Parathyroid adenoma (tissue), 2 donors: Measurements from ENCODE around the gene GMEB1.
"Not testable (repeated sequence)": the region's sequence is repeated elsewhere in the genome, so short reads cannot be mapped to it uniquely, and the experiment has no call there.

ENCODE experiments used
- H2AFZ ChIP-seq: fragments of 300-600 bp; sonication (generic); one replicate; pipeline ENCODE4 v1.7.0; 2017; ENCODE audit warnings: antibody characterized with exemption, mild to moderate bottlenecking
- H3K27ac ChIP-seq: fragments of 300-600 bp; sonication (generic); one replicate; pipeline ENCODE4 v1.7.0; 2017
- H3K27me3 ChIP-seq: fragments of 300-600 bp; sonication (generic); one replicate; pipeline ENCODE4 v1.7.0; 2017; ENCODE audit warnings: low read length; ENCODE audit not compliant: control insufficient read depth, insufficient read depth
- H3K36me3 ChIP-seq: fragments of 300-600 bp; sonication (generic); one replicate; pipeline ENCODE4 v1.7.0; 2017; ENCODE audit warnings: low read length; ENCODE audit not compliant: control insufficient read depth, insufficient read depth
- H3K4me1 ChIP-seq: fragments of 300-600 bp; sonication (generic); one replicate; pipeline ENCODE4 v1.7.0; 2017; ENCODE audit warnings: control low read depth
- H3K4me2 ChIP-seq: fragments of 300-600 bp; sonication (generic); one replicate; pipeline ENCODE4 v1.7.0; 2017; ENCODE audit warnings: low read length
- H3K4me3 ChIP-seq: fragments of 300-600 bp; sonication (generic); one replicate; pipeline ENCODE4 v1.7.0; 2017; ENCODE audit warnings: low read depth, low read length
- H3K79me2 ChIP-seq: fragments of 300-600 bp; sonication (generic); one replicate; pipeline ENCODE4 v1.7.0; 2017; ENCODE audit warnings: control low read depth
- H3K9ac ChIP-seq: fragments of 300-600 bp; sonication (generic); one replicate; pipeline ENCODE4 v1.7.0; 2017; ENCODE audit warnings: mild to moderate bottlenecking
- H3K9me3 ChIP-seq: fragments of 300-600 bp; sonication (generic); one replicate; pipeline ENCODE4 v1.7.0; 2017; ENCODE audit warnings: low read length; ENCODE audit not compliant: control insufficient read depth
- CTCF ChIP-seq: fragments of 300-600 bp; sonication (generic); IDR thresholded peaks from one replicate; pipeline ENCODE4 v1.7.0; 2017; ENCODE audit warnings: antibody characterized with exemption, mild to moderate bottlenecking
- donor health status: primary hyperparathyroidism.

The GMEB1 gene

GRCh38 chr1:28648008-28648473, 20.5 kb upstream of the GMEB1 start:
- Histone ChIP-seq H3K4me1 (peaks cover 9% of the 10 kb centered on the region), H2AFZ (peak overlapping the region; percentile 67), H3K9ac (no peak overlapping the region), H3K4me2 (peak overlapping the region; percentile 73), H3K36me3 (no peaks in the 10 kb centered on the region), H3K27me3 (no peaks in the 10 kb centered on the region), H3K9me3 (no peaks in the 10 kb centered on the region), H3K27ac (peak overlapping the region; percentile 99), H3K79me2 (no peaks in the 10 kb centered on the region), H3K4me3 (peak overlapping the region; percentile 68)
- TF ChIP-seq CTCF, result no peak

DNA sequence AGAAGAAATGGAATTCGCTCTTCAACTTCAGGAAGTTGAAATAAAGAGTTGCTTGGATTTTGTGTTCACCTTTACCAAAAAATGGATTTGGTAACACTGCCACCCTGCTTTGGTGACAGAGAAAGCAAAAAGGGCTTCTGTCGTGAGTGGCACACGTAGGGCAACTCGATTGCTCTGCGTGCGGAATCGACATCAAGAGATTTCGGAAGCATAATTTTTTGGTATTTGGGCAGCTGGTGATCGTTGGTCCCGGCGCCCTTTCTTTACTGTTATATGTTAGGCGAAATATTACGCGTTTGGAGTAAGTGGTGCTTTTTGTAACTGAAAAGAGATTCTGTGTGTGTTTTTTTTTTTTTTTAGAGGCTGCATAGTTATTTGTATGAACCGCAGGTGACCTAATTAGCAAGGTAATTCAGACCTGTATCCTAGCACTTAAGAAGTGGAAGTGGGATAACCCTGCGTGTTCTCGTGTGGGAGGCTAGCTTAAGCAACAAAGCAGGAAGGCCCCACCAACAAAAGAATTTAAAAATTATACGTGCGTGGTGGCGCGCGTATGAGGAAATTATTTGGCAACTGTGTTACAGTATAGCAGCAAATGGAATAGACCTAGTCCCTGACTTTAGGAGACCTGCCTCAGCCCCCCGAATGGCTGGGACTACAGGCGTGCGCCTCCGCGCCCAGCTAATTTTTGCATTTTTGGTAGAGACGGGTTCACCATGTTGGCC, 19.9 kb upstream of the GMEB1 start, which contains the start of gene RNU11:
RNU11 (plus strand) TSS at position 127 of the 725 bp plus-strand sequence.
- Histone ChIP-seq H3K9me3 (no peaks in the 10 kb centered on the region), H3K4me3 (peak within 1 kb of the TSS; percentile 68)
- no peak for TF ChIP-seq CTCF

DNA sequence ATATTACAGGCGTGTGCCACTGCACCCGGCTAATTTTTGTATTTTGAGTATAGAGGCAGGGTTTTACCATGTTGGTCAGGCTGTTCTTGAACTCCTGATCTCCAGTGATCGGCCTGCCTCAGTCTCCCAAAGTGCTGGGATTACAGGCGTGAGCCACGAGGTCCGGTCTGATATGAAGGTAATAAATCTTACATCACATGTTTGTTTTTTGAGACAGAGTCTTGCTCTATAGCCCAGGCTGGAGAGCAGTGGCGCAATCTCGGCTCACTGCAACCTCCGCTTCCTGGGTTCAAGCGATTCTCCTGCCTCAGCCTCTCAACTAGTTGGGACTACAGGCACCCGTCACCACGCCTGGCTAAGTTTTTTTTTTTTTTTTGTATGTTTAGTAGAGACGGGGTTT, 15.5 kb upstream of the GMEB1 start:
- not testable (repeated sequence) for H3K4me3 ChIP-seq, H3K36me3 ChIP-seq, H2AFZ ChIP-seq, H3K27ac ChIP-seq, H3K4me2 ChIP-seq, H3K9ac ChIP-seq, H3K79me2 ChIP-seq, H3K9me3 ChIP-seq, H3K27me3 ChIP-seq, H3K4me1 ChIP-seq

More for the DNA sequence above, 19.9 kb upstream of the GMEB1 start, which contains the start of gene RNU11:
- H2AFZ ChIP-seq, result peak within 1 kb of the TSS; percentile 67
- peak within 1 kb of the TSS; percentile 99 for H3K27ac ChIP-seq
- H3K36me3 ChIP-seq, result no peaks in the 10 kb centered on the region
- H3K27me3 ChIP-seq, result no peaks in the 10 kb centered on the region
- H3K4me2 ChIP-seq, result peak within 1 kb of the TSS; percentile 73
- H3K9ac ChIP-seq, result no peak within 1 kb of the TSS
- peaks cover 7% of the 10 kb centered on the region for H3K4me1 ChIP-seq
- no peaks in the 10 kb centered on the region for H3K79me2 ChIP-seq

GRCh38 chr1:28653870-28654269, 14.7 kb upstream of the GMEB1 start:
- not testable (repeated sequence) for H3K4me2 ChIP-seq, H3K9me3 ChIP-seq, H3K79me2 ChIP-seq, H3K9ac ChIP-seq, H3K27ac ChIP-seq, H3K4me1 ChIP-seq, H3K4me3 ChIP-seq, H3K36me3 ChIP-seq, H3K27me3 ChIP-seq, H2AFZ ChIP-seq
- TF ChIP-seq CTCF, result peak; percentile 20

GRCh38 chr1:28655448-28656311, 12.9 kb upstream of the GMEB1 start:
- not testable (repeated sequence) for H3K36me3 ChIP-seq, H3K4me2 ChIP-seq, H3K9me3 ChIP-seq, H3K4me3 ChIP-seq, H3K27ac ChIP-seq, H2AFZ ChIP-seq, H3K79me2 ChIP-seq, H3K9ac ChIP-seq, H3K4me1 ChIP-seq, H3K27me3 ChIP-seq
